NB4 (cell line): Measurements from ENCODE around the gene SERPINA6.

Experiments used
- MYC ChIP-seq: IDR thresholded peaks from 2 replicates; pipeline ENCODE4 v1.6.1; 2011; ENCODE audit warnings: low read depth, low read length
- POLR2A ChIP-seq: IDR thresholded peaks from 2 replicates; pipeline ENCODE4 v1.6.1; 2011; ENCODE audit warnings: mild to moderate bottlenecking; ENCODE audit not compliant: insufficient read length; ENCODE audit errors: extremely low read depth
- TF ChIP-seq, protein P1 (sequence below): IDR thresholded peaks from one replicate; pipeline ENCODE4 v1.5.1; 2012; ENCODE audit warnings: low read depth, low read length
- TF ChIP-seq, protein P2 (sequence below): IDR thresholded peaks from 2 replicates; pipeline ENCODE4 v1.6.1; 2011; ENCODE audit warnings: low read depth, low read length

DNA sequence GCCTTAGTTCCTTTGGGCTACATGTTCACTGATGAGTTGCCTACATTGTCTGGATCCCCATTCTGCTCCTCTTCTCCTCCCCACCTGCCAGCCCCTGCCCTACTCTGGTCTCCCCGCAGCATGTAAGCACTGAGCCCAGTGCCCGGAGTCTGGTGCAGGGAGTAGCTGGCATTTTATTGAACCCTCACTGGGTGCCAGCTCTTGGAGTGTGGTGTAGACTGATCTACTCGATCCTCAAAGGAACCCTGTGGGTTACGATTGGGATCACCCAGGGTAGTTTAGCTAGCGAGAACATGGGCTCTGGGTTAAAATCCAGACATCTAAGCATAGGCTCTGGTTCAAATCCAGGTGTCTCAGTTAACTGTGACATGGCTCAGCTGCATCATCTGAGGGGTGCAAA lies 8.3 kb upstream of the SERPINA6 start:
- no peak for TF ChIP-seq POLR2A
- TF ChIP-seq, protein P1, sequence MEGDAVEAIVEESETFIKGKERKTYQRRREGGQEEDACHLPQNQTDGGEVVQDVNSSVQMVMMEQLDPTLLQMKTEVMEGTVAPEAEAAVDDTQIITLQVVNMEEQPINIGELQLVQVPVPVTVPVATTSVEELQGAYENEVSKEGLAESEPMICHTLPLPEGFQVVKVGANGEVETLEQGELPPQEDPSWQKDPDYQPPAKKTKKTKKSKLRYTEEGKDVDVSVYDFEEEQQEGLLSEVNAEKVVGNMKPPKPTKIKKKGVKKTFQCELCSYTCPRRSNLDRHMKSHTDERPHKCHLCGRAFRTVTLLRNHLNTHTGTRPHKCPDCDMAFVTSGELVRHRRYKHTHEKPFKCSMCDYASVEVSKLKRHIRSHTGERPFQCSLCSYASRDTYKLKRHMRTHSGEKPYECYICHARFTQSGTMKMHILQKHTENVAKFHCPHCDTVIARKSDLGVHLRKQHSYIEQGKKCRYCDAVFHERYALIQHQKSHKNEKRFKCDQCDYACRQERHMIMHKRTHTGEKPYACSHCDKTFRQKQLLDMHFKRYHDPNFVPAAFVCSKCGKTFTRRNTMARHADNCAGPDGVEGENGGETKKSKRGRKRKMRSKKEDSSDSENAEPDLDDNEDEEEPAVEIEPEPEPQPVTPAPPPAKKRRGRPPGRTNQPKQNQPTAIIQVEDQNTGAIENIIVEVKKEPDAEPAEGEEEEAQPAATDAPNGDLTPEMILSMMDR = no peak
- TF ChIP-seq MYC = no peak
- TF ChIP-seq, protein P2, sequence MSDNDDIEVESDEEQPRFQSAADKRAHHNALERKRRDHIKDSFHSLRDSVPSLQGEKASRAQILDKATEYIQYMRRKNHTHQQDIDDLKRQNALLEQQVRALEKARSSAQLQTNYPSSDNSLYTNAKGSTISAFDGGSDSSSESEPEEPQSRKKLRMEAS = no peak
